COR-L47 (cell line): Measurements from ENCODE around the gene ITGAD.
"Not testable (repeated sequence)": the region's sequence is repeated elsewhere in the genome, so short reads cannot be mapped to it uniquely, and the experiment has no call there.

Experiments
- DNase-seq: peaks from one replicate; lab custom pipeline; 2025; lab: John Stamatoyannopoulos, UW

ITGAD gene

GRCh38 chr16:31430380-31431052 is 37.4 kb downstream of the ITGAD start:
- no peak for DNase-seq

- DNase-seq, result no peak
Observed at GRCh38 chr16:31435341-31436220, 42.4 kb downstream of the ITGAD start.

GRCh38 chr16:31436221-31437045 is 43.3 kb downstream of the ITGAD start:
- DNase-seq, result no peak

- no peak for DNase-seq
Observed at GRCh38 chr16:31438414-31438813, 45.3 kb downstream of the ITGAD start.

- DNase-seq, result not testable (repeated sequence)
Observed at GRCh38 chr16:31439023-31439422, 45.9 kb downstream of the ITGAD start.

GRCh38 chr16:31439519-31439918 is 46.4 kb downstream of the ITGAD start:
- no peak for DNase-seq

GRCh38 chr16:31440516-31441184 is 47.5 kb downstream of the ITGAD start:
- DNase-seq, result no peak

GRCh38 chr16:31441956-31442355 is 48.8 kb downstream of the ITGAD start:
- DNase-seq, result no peak

- DNase-seq, result not testable (repeated sequence)
Observed at GRCh38 chr16:31445931-31446330, 52.8 kb downstream of the ITGAD start.

- DNase-seq, result no peak
Observed at GRCh38 chr16:31451201-31451600, 58.1 kb downstream of the ITGAD start.

GRCh38 chr16:31451681-31452351 is 58.7 kb downstream of the ITGAD start:
- DNase-seq, result peak; percentile 67

GRCh38 chr16:31452631-31453106 is 59.5 kb downstream of the ITGAD start:
- no peak for DNase-seq

- DNase-seq, result no peak
Observed at GRCh38 chr16:31453255-31454204, 60.4 kb downstream of the ITGAD start.

- no peak for DNase-seq
Observed at GRCh38 chr16:31455601-31456314, 62.6 kb downstream of the ITGAD start.

- DNase-seq, result no peak
Observed at GRCh38 chr16:31456988-31457360, 63.8 kb downstream of the ITGAD start.

GRCh38 chr16:31458073-31458843 is 65.1 kb downstream of the ITGAD start:
- peak; percentile 64 for DNase-seq

- peak; percentile 98 for DNase-seq
Observed at GRCh38 chr16:31458844-31459686, 65.9 kb downstream of the ITGAD start, which contains the start of gene ARMC5. Gene ARMC5, plus strand, starts transcription at chr16:31459501. Its CDS starts 24 bp downstream, at chr16:31459525.
